Left ventricle myocardium superior (tissue), 1 donor: ENCODE measurements around the gene SBF1. TPM values are rescaled to one million over a fixed set of nuclear protein-coding genes. Genes with fewer than 3 reads are reported as not detected.
A peak's percentile ranks its signal among the peaks of the same experiment; 100 is the strongest.

Experiments used
- ATAC-seq: fragments of 200-7000 bp; cut with Tn5 transposase; one replicate; pipeline ENCODE4 v1.9.1; 2020; ENCODE audit warnings: mild to moderate bottlenecking, moderate library complexity
- DNase-seq: peaks from one replicate; pipeline ENCODE4 v3.0.0-alpha.2; 2020
- intact Hi-C: fragments of 100-400 bp; cut with micrococcal nuclease; formaldehyde crosslinking; loops from one replicate; pipeline ENCODE4 v1.11.0; 2022
- total RNA-seq: library from RNA; stranded (reverse); fragmentation: NEBNext Ultra II Directional; extraction: Animal tissue kit (Norgen Biotek cat#: 25700); gene quantifications from one replicate; pipeline ENCODE4 v1.2.1, GENCODE V29; 2021
- donor health status: DM: no; HTN: yes; CAD: no; lungs with severe emphysema.

Gene SBF1
- total RNA-seq, 1 donor from 2014 or later, result 55.5 TPM

DNA sequence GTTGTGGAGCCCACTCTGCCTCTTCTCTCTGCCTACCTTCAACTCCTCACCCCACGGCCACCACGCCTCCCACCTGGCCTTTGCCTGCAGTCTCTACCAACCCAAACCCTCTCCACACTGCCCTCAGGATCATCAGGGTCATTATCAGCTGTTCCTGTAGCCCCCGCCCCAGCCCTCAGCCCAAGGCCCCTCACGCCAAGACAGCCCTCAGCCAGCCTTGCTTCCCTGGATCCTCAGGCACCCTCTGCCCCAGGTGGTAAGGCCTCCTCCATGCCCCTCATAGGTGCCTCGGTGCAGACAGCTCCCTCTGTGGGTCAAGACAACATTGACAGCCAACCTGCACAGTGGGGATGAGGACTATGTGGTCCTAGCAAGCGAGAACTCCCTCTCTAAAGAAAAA, 1.7 kb downstream of the SBF1 start:
- no peak for DNase-seq
- intact Hi-C loops, result no loop called here
- ATAC-seq, result no peak

DNA sequence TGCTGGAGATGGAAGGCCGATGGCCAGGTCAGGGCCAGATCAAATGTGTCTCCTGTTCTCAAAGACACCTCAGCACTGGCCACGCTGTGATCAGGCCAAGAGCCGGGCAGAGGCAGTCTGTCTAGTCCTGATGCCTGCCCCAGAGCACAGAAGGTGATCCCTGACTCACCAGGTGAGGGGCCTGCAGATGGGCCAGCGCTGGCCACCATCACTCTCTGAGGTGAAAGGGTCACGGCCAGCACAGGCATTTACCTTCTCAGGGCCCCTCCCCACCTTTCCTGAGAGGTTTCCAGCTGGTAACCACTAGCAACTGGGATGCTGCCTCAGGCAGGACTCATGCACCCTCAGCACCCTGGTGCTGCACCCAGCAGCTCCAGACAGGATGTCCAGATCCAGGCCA, 2.9 kb downstream of the SBF1 start:
- intact Hi-C loops, result no loop called here
- DNase-seq (no peak), ATAC-seq (no peak)

DNA sequence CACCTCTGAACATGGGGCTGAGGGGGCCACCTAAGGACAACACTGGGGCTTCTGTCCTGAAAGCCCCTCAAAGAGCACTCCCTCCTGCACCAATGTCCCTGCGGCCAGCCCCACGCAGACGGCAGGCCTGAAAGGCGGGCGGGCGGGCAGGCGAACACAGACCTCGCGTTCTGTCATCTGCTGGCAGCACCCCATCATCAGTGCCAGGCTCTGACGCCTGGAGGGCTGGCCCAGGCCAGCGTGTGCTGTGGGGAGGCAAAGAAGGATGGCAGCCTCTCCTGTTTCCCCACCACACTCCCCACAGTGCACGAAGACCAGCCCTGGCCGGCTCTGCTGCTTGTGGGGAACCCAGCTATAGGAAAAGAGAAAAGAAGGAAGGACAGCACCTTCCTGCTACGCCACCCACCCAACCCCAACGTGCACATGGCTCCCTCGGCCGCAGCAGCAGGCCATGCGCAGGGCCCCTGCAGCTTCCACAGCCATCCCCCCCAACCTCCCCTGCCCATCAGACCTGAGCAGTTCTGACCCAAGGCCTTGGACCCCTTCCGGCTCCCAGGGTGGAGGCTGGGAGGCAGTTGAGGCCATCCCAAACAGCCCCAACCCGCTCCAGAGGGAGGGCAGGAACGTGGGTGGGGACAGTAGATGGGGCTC, 3.5 kb downstream of the SBF1 start:
- DNase-seq (no peak), ATAC-seq (no peak)
- intact Hi-C loops, result no loop called here

DNA sequence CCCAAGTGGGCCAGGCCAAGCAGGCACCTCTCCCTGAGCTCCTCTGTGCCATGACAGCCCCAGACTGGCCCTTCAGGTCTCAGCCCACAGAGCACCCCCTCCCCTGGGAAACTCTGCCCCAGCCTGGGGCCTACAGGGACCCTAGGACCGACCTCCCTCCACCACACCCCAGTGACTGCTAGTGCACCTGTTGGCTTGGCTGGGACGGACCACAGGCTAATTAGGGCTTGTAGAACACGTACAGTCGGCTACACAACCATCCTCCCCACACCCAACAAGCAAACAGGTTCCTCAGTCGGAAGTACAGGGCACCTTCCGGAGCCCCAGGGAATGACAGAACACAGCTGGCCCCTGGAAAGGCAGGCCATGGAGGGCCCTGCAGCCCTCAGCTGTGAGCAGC, 4.3 kb downstream of the SBF1 start:
- DNase-seq (no peak), ATAC-seq (no peak)
- intact Hi-C loops, result no loop called here

DNA sequence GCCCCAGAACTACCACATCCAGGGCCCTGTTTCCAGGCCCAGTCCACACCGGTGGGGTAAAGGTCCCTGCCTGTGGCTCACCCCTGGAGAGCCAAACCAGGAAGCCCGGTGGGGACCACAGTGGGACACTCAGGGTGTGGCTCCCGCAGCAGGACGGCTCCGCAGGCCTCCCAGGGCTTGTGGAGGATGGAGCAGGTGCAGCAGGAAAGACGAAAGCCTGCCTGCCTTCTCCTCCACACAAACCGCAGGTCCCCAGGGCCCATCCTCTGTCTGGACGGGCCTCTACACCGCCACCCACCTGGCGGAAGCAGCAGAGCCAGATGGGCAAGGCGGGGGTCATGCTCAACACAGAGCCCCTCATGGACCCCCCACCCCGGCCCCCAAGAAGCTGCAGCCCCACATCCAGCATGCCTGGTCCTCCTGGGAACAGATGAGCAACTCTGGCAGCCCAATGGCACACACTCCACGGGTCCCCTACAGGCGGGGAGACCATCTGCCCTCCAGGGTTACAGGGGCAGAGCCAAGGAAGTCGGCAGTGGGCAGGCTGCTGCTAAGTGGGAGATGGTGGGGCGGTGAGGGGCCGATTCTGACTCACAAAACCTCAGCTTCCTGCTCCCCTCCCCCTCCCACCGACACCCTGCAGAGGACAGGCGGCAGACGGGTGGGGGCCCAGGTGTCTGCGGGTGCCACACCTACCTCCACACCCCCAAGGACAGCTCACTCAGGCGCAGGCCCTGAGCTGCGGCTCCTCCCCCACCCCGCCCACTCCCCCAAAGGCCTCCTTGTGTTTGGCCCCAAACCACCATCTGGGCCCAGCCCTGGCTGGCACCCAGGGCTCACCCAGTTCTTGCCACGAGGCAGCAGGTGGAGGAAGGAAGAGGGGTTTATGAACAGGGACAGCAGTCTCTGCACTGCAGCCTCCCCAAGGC, 5.2 kb downstream of the SBF1 start:
- peak; percentile 64 for DNase-seq
- intact Hi-C loops, result no loop called here
- ATAC-seq, result peak; percentile 21

DNA sequence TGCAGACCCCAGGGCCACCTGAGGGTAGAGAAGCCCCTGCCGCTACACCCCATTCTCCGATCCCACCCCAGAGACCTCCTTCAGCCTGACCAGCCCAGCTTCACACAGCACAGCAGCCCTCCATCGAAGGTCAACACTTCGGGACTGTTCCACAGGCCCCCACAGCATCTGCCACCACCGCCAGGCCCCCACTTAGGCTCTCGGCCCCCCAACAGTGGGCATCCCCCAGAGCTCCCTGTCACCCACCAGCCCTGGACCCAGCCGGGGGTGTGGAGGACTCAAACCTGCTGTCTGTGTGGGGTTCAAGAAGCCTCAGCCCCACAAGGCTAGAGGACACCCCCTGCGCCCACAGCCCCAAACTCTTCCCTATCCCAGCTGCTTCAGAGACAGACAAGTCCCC, 6.2 kb downstream of the SBF1 start:
- intact Hi-C loops, result no loop called here
- DNase-seq (no peak), ATAC-seq (no peak)

DNA sequence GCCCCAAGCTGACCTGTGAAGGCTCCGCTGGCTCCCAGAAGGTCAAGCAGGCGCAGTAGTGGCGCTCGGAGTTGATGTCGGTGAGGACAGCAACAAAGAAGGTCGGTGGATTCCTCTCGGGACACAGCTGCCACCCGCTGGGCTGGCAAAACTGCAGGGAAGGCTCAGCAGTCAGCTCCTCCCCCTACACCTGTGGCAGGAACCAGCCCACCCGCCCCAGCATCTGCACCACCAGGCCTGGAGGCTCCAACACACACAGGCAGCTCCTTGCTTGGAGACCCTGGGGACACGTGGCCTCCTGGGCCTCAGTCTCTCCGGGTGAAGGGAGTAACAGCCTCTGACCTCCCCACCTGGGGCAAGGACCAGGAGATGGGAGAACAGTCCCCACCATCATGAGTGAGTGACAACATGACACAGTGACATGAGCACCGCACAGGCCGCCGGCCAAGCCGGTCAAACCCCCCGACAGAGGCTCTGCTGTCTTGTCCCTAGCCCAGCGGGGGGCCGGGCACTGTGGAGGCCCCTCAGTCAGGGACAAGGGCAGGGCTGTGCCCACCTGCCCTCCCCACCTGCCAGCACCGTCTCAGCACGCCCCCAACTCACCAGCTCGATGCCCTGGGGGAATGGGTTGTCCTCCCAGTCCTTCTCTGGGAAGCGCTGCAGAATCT, 6.9 kb downstream of the SBF1 start:
- DNase-seq (no peak), ATAC-seq (no peak)
- intact Hi-C loops, result no loop called here

DNA sequence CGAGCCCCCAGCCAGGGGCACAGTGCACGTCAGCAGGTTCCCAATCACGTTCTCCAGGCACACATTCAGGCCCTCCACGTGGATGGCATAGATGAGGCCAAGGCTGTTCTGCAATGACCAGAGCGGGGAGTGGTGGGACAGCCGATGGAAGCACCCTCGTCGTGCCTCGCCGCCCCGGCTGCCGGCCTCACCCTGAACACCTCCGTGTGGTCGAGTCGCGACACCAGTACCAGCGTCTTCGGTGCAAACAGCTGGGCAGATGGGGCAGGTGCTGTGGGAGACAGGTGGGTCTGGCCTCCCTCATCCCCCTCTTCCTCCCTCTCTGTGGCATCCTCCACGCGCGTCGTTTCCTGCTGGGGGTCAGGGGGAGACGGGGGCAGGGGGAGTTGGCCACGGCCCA, 7.5 kb downstream of the SBF1 start:
- intact Hi-C loops, result no loop called here
- DNase-seq, result no peak
- no peak for ATAC-seq

DNA sequence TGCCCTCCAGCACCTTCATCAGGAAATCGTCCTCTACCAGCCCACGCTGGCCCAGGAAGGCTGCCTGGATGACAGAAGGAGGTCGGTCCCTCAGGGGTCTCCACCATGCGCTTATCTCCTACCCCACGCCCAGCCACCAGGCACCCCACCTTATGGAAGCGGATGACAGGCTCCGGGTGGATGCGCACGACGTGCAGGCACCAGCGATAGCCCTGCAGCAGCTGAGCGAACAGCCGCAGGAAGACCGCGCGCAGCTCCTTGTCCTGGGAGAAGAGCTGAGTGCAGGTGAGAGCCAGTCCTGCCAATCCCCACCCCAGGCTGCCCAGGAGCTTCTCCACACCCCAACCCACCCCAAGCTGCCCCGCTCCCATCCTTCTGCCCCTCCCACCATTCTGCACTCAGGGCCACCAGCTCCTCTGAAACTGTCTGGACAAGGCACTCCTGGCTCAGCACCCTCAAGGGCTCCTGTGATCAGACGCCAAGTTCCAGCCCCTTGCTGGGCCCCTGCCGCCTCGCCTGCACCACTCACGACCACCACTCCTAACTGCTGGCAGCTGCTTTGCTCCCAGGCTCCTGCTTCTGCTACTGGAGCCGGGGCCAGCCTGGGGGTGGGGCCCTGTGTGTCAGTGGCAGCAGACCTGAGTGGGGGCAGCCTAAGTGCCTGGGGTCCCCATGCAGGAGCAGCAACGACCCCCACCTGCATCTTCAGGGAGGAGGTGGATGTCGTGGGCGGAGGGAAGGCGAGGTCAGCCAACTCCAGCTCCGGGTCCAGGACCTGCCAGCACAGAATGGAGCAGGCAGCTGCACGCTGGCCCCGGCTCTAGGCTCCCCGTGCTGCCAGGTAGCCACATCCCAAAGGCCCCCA, 9.5 kb downstream of the SBF1 start:
- ATAC-seq, result no peak
- no peak for DNase-seq
- intact Hi-C loops, result no loop called here

DNA sequence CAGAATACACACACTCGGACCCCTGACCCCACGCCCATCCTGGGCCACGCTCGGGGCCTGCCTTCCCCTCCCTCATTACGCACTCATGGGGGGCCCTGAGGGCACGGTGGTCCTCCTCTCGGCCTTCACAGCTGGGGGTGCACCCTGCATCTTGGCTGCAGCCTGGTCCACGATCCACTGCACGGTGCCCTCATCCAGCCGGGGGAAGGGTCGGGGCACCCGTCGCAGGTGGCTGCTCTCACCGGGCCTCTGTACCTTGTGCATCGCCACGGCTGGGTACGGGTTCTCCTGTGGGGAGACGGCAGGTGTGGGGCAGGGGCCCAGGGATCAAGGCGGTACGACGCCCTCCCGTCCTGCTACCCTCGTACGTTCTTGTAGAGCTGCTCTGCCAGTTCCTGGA, 10.4 kb downstream of the SBF1 start:
- intact Hi-C loops, result no loop called here
- no peak for ATAC-seq
- no peak for DNase-seq

DNA sequence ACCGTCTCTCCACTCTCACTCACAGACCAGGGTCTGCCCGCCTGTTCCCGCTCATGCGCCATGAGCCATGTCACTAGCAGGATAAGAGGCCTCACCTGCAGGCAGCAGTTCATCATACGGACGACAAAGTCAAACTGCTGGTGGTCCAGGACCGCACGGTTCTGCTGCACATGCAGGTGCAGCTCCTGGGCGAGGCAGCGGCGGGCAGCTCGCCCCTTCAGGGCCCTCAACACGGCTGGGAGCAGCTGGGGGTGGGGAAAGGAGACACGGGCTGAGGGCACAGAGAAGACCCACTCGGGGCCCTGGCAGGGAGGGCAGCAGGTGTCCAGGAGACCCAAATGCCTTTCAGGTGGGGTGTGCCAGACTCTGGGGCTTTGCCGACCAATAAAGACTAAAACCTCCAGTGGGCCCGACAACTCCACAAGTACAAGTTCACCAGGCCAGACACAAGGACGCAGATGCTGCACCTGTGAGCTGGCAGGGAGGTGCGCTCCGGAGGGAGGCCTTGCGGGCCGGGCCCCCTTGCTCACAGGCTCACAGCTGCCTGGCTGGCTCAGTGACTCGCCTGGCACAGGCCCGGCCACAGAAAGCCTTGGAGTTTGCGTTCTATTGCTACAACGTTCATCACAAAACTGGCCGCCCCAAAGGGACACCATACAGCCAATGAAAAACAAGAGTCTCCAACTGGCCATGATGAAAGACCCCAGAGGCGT, 11.5 kb downstream of the SBF1 start:
- ATAC-seq (no peak), DNase-seq (no peak)
- intact Hi-C loops, result no loop called here

DNA sequence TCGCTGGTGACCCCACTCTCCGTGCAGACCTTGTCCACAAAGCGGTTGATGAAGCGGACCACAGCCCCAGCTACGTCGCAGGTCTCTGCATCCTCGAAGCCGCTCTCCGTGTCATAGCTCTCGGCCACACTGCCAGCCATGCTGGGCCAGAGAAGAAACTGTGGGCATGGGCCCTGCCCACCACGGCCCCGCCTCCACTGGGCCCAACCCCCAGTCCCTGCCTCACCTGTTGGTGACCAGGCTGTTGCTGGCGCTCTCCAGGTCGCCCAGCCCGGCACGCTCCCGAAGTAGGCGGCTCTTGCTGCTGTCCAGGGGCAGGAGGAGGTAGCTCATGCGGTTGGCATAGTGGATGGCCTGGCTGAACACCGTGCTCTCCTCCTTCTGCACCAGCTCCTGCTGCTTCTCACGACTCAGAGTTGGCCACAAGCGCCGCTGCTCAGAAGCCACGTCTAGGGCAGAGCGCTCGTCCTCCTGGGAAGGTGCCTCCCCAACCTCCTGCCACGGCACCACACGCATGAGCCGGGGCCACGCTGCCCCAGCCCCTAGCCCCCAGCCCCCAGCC, 12.8 kb downstream of the SBF1 start:
- DNase-seq, result no peak
- intact Hi-C loops, result no loop called here
- no peak for ATAC-seq

DNA sequence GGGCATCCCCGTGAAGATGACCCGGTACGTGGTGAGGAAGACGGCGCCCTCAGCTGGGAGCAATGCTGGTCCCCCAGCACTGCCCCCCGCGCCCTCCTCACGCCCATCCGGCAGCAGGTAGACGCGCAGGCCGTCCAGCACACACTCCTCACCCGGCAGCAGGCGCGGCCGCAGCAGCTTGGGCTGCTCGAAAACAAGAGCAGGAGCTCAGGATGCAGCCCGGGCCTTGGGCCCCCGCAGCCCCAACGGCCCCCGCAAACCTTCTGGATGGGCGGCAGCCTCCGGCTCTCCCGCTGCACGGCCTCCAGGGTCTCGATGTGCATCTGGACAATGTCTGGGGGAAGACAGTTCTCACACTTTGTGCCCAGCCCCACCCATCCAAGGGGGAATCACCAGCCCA, 13.3 kb downstream of the SBF1 start:
- intact Hi-C loops, result no loop called here
- no peak for DNase-seq
- no peak for ATAC-seq

DNA sequence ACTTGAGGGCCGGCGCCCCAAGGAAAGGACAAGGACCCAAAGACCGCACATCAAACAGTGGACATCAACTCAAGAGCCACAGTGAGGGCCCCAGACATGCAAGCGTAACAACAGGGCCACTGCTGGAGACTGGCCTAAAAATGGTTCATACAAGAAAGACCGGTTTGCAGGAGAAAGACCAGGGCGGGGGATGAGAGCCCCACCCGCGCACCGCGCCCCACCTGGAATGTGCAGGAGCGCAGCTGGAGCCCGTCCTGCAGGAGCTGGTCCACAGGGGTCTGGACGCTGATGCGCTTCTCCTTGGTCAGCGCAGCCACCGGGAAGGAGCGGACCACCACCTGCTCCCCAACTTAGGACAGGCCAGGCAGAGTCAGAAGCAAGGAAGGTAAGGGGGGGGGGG, 13.9 kb downstream of the SBF1 start:
- intact Hi-C loops, result no loop called here
- no peak for DNase-seq
- no peak for ATAC-seq

DNA sequence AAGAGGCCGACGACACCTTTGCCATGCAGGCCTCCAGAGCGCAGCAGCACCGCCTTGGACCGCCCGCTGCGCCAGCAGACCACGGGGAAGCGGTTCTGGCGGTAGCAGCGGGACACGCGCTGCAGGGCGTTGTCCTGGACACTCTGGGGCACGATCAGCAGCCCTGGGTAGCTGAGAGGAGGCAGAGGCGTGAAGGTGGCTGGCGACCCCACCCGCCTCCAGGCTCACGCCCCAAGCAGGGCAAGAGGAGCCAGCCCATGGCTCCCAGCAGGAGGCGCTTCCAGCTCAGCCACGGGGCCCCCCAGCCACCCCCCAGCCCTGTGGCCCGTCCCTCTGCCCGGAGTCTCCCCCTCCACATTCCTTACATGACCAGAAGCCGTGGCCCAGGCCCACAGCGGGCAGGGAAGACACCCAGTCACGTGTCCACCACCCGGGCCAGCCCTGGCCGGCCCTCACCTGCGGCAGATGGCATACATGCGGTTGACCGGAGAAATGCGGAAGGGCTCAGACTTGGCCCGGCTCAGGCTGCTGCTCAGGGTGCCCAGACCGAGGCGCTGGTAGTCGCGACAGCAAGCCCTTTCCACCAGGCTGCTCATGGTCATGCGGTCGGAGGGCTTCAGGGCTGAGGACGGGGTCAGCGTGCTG, 15.2 kb downstream of the SBF1 start:
- ATAC-seq (no peak), DNase-seq (no peak)
- intact Hi-C loops, result no loop called here

DNA sequence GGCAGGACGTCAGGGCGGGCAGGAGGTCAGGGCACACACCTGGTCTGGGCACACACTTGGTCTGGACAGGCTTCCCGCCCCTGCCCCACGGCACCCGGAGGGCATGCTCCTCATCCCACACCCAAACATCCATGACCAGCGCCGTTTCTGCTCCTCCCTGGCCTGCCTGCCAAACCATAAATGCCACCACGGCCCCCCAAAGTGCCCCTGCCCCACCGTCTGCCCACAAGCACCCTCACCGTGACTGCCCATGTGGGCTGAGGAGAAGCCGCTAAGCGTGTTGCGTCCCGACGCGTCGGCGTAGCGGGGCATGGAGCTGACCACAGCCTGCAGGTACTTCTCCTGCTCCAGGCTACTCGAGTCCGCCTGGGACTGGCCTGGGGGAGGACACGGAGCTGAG, 15.8 kb downstream of the SBF1 start:
- intact Hi-C loops, result no loop called here
- ATAC-seq, result no peak

DNA sequence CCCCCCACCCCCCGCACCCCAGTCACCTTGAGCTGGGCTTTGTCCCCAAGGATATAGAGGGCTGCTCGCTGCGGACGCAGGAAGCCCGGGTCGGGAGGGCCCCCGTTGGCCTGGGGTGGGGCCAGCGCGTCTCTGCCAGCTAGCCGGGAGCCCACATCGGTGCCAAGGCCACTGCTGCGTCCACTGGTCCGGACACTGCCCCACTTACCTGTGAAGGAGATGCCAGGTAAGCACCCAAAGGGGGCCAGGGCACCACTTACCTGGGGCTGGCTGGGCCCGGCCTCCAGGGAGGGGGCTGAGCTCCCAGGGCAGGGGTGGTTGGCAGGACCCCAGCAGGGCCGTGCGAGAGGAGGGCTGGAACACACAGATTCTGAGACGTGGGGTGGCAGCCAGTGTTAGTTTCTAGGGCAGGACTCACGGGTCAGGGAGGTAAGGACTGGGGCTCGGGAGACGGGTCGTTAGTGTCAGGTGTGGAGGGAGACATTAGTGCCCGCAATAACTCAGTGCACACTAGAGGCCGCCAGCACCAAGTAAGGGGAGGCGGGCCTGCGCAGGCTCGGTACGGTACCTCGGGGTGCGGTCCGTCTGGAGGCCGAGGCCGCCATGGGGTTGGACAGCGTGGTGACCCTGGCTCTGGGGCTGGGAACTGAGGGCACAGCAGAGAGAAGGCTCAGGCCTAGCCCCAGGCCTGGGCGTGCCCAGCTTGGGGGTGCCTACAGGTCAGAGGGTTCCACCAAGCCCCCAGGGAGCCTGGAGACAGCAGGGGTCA, 18.2 kb downstream of the SBF1 start:
- intact Hi-C loops, result no loop called here
- DNase-seq, result no peak
- ATAC-seq, result no peak

More for the DNA sequence above, 15.8 kb downstream of the SBF1 start:
- no peak for DNase-seq
